GM21717 (cell line): ENCODE data around the gene ANGPTL4.
"Not testable (repeated sequence)": the region's sequence is repeated elsewhere in the genome, so short reads cannot be mapped to it uniquely, and the experiment has no call there.

Experiments used
- ATAC-seq: cut with Tn5 transposase; IDR thresholded peaks from one replicate; pipeline ENCODE4 v1.9.1; 2021; ENCODE audit warnings: mild to moderate bottlenecking, moderate library complexity; ENCODE audit not compliant: unreplicated experiment

Gene ANGPTL4

GRCh38 chr19:8361921-8362793 is 1.8 kb upstream of the ANGPTL4 start:
- ATAC-seq, result no peak

GRCh38 chr19:8366121-8366581 is 2.2 kb downstream of the ANGPTL4 start:
- no peak for ATAC-seq

- ATAC-seq, result no peak
Measured at GRCh38 chr19:8366961-8367326, 3.0 kb downstream of the ANGPTL4 start.

- no peak for ATAC-seq
Measured at GRCh38 chr19:8367327-8368001, 3.5 kb downstream of the ANGPTL4 start.

GRCh38 chr19:8370176-8371010 is 6.4 kb downstream of the ANGPTL4 start:
- no peak for ATAC-seq

GRCh38 chr19:8371011-8371804 is 7.3 kb downstream of the ANGPTL4 start:
- ATAC-seq, result no peak

- no peak for ATAC-seq
Measured at GRCh38 chr19:8373867-8374813, 10.2 kb downstream of the ANGPTL4 start.

GRCh38 chr19:8375766-8376165 is 11.8 kb downstream of the ANGPTL4 start:
- ATAC-seq, result not testable (repeated sequence)

GRCh38 chr19:8376373-8376974 is 12.5 kb downstream of the ANGPTL4 start:
- not testable (repeated sequence) for ATAC-seq

- no peak for ATAC-seq
Measured at GRCh38 chr19:8377598-8377997, 13.6 kb downstream of the ANGPTL4 start.

GRCh38 chr19:8379156-8379891 is 15.4 kb downstream of the ANGPTL4 start:
- ATAC-seq, result not testable (repeated sequence)

GRCh38 chr19:8384569-8384968 is 20.6 kb downstream of the ANGPTL4 start:
- ATAC-seq, result not testable (repeated sequence)

- not testable (repeated sequence) for ATAC-seq
Measured at GRCh38 chr19:8385103-8385502, 21.1 kb downstream of the ANGPTL4 start.

GRCh38 chr19:8385566-8385965 is 21.6 kb downstream of the ANGPTL4 start:
- ATAC-seq, result not testable (repeated sequence)

GRCh38 chr19:8386419-8386818 is 22.5 kb downstream of the ANGPTL4 start:
- ATAC-seq, result not testable (repeated sequence)

- no peak for ATAC-seq
Measured at GRCh38 chr19:8386990-8387389, 23.0 kb downstream of the ANGPTL4 start.

GRCh38 chr19:8387688-8388611 is 24.0 kb downstream of the ANGPTL4 start:
- no peak for ATAC-seq
